Cardiac fibroblast (primary cell): ENCODE results near the gene SLC13A2.

Source experiments
- DNase-seq, 2 donors: peaks; one replicate each; pipeline versions ENCODE4 v3.0.0 to v3.0.0-alpha.2; 2010; ENCODE audit warnings: low read depth in 2 of 2
- H3K4me3 ChIP-seq, 2 donors: replicated peaks in 1 of 2; 1 replicate in 1 of 2; 2 replicates in 1 of 2; pipeline ENCODE4 v1.5.1; 2011; ENCODE audit warnings: low read depth in 2 of 2, low read length in 2 of 2, mild to moderate bottlenecking in 2 of 2, moderate library complexity in 1 of 2
- TF ChIP-seq, protein P1 (sequence below): IDR thresholded peaks from one replicate; pipeline ENCODE4 v1.5.1; 2011; ENCODE audit warnings: low read depth, mild to moderate bottlenecking, low read length, inconsistent platforms

The SLC13A2 gene

DNA sequence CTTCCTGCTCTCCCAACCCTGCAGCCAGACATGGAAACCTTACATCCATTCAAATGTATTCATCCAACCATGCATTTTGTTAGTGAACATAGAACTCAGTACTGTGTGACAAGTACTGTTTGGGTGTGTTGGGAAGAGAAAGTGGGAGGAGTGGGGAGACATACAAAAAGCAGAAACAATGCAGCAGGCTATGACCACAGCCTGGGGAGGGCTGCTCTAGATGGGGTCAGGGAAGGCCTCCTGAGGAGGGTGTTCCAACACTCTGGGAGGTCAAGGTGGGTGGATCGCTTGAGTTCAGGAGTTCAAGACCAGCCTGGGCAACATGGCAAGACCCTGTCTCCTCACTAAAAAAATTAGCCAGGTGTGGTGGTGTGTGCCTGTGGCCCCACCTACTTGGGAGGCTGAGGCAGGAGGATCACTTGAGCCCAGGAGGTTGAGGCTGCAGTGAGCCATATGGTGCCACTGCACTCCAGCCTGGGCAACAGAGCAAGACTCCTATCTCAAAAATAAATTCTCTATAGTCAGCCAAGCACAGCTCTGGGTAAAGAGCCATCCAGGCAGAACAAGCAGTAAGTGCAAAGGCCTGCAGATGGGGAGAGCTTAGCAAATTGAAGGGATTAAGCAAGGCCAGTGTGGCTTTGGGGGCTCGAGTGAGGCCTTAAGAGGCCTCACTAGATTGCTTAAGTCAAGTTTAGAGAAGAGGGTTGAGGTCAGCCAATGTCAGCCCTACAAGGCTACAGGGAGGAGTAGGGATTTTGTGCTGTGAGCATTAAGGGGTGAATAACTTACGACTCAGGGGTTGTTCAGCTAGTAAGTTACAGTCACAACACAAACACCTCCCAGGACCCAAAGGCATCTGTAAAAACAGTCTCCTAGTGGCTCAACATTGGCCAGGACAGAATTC lies 5.5 kb downstream of the SLC13A2 start:
- no peak overlapping the region for H3K4me3 ChIP-seq
- peak in 1 of 2 donors; percentile 4 for DNase-seq
- TF ChIP-seq, protein P1, sequence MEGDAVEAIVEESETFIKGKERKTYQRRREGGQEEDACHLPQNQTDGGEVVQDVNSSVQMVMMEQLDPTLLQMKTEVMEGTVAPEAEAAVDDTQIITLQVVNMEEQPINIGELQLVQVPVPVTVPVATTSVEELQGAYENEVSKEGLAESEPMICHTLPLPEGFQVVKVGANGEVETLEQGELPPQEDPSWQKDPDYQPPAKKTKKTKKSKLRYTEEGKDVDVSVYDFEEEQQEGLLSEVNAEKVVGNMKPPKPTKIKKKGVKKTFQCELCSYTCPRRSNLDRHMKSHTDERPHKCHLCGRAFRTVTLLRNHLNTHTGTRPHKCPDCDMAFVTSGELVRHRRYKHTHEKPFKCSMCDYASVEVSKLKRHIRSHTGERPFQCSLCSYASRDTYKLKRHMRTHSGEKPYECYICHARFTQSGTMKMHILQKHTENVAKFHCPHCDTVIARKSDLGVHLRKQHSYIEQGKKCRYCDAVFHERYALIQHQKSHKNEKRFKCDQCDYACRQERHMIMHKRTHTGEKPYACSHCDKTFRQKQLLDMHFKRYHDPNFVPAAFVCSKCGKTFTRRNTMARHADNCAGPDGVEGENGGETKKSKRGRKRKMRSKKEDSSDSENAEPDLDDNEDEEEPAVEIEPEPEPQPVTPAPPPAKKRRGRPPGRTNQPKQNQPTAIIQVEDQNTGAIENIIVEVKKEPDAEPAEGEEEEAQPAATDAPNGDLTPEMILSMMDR = no peak

DNA sequence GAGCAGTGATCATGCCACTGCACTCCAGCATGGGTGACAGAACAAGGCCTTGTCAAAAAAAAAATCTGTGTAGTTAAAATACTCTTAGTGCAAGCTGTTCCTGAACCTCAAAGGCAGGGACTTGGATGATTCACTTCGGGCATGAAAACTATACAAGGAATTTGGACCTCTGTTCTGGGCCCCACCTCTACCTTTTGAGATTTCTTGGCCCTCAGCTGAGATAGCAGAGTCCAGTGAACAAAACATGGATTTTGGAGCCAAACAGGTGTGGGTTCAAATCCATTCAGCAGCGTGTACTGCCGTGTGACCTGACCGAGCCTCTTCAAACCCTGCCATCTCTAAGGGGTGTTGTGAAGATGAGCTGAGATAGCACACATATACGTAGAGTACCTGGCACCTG lies 6.8 kb downstream of the SLC13A2 start:
- H3K4me3 ChIP-seq = no peak overlapping the region
- TF ChIP-seq, protein P1 = no peak
- DNase-seq = no peak

DNA sequence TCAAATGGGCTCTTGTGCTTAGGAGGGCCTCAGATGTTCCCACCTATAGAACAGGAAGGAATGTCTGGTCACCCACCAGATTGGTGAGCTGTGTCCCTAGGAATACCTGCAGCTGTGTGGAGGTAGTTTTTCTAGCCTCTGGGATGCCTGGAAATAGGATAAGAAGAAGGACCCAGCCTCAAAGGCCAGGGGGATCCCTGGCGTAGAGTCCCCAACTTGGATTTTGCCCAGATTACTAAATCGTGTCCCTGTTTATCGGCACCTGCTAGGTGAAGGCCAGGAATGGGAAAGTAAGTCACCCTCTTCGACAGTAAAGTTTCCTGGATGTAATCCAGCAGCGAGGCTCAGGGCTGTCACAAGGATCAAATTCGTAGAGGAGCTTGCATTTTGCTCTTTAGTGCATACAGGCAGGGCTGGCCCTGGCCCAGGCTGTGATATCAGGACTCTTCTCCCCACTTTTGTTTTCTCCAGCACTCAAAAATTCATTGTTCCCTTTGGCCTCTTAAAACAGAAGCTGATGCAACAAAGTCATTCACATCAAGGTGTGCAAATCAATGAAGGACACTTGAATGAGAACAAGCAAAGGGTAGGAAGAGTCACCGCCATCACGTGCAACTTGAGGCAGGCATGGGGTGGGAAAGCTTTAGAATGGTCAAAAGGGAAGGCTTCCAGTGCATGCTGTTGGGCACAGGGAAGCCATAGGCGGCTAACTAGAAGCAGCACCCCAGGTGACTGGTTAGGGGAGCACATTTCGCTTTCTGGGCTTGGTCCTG lies 7.5 kb downstream of the SLC13A2 start:
- H3K4me3 ChIP-seq = no peak overlapping the region
- DNase-seq = no peak
- TF ChIP-seq, protein P1 = no peak

GRCh38 chr17:28482551-28483199 lies 9.2 kb downstream of the SLC13A2 start:
- no peak overlapping the region for H3K4me3 ChIP-seq
- no peak for DNase-seq
- TF ChIP-seq, protein P1 = no peak

- DNase-seq = no peak
- TF ChIP-seq, protein P1 = no peak
- no peak overlapping the region for H3K4me3 ChIP-seq
Measured at GRCh38 chr17:28484296-28484695, 10.9 kb downstream of the SLC13A2 start.

DNA sequence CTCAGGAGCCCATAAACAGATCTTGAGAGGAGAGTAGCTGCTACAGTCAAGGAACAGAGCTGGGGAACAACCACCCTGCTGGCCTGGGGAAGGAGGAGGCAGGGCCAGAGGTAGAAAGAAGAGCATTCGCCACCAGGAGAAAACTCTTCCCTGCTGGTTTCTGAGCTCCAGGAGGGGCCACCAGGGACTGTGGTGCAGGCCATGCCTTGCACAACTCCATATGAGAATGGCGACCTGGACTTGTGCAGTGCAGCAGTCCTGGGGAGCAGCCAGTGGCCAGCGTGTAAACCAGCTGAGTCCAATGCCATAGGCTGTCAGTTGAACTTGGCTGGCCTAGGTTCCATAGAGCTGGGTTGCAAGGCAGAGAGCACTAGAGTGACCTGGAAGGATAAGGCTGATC lies 11.6 kb downstream of the SLC13A2 start:
- TF ChIP-seq, protein P1 = no peak
- no peak overlapping the region for H3K4me3 ChIP-seq
- DNase-seq = no peak
